Esophagus muscularis mucosa (tissue), 3 donors: ENCODE data around the gene ANKRD13D.

Experiments used
- CTCF ChIP-seq, 3 experiments: fragments of 200-600 bp in 2 of 3; fragments of 450-650 bp in 1 of 3; sonication (generic) in 2 of 3; IDR thresholded peaks; one replicate each; pipeline ENCODE4 v1.5.1; 2017 to 2019; ENCODE audit warnings: antibody characterized with exemption in 3 of 3, mild to moderate bottlenecking in 2 of 3, moderate library complexity in 1 of 3
- POLR2AphosphoS5 ChIP-seq, 2 donors: sonication (generic); formaldehyde crosslinking; IDR thresholded peaks; one replicate each; pipeline ENCODE4 v1.6.1; 2017; ENCODE audit warnings: antibody characterized with exemption in 2 of 2

- peak; percentile 34 to 59 for TF ChIP-seq POLR2AphosphoS5 (IDR thresholded peaks at IDR 0.05)
- TF ChIP-seq CTCF (IDR thresholded peaks at IDR 0.05) = peak; percentile 87 to 98 (median 96)
Measured at GRCh38 chr11:67351275-67352005, 62.3 kb downstream of the ANKRD13D start.
